ENCODE results near the gene DDX46. TPM values are rescaled to one million over a fixed set of nuclear protein-coding genes. Genes with fewer than 3 reads are reported as not detected.

DDX46 gene
- total and polyA plus RNA-seq, 2 of the 8 experiments (the other 6 are each of a cell fraction or from before 2014, with no cell fraction given) = 22.6 to 110 TPM

- no peak overlapping the region for H3K18ac ChIP-seq (ENCODE audit: extremely low read depth, low read length)
- no peak overlapping the region for H2AK5ac ChIP-seq (ENCODE audit: low read depth, low read length)
- H3K9ac ChIP-seq (replicated peaks in 1 of 4; ENCODE audit: extremely low read depth in 1 of 4, low read depth in 3 of 4, low read length in 3 of 4) = no peak overlapping the region; a peak in 1 of 7 replicates
- no peaks in the 10 kb centered on the region for H3K79me1 ChIP-seq (ENCODE audit: low read depth, low read length)
- TF ChIP-seq POLR2A (IDR thresholded peaks at IDR 0.05; ENCODE audit: control extremely low read depth in 1 of 2, low read depth in 2 of 2, low read length in 2 of 2) (no peak), RNF2 (IDR thresholded peaks at IDR 0.05; ENCODE audit: borderline replicate concordance, low read depth, low read length, missing control alignments, poor library complexity, severe bottlenecking) (no peak), SIX5 (IDR thresholded peaks at IDR 0.05; ENCODE audit: low read depth, low read length) (no peak), TAF7 (optimal IDR thresholded peaks at IDR 0.05; ENCODE audit: borderline replicate concordance, low read depth, low read length) (no peak), SIRT6 (IDR thresholded peaks at IDR 0.05; ENCODE audit: low read length) (no peak), SIN3A (conservative IDR thresholded peaks at IDR 0.05 in 1 of 2, IDR thresholded peaks at IDR 0.05 in 1 of 2; ENCODE audit: low read depth in 1 of 2, low read length in 2 of 2) (no peak), MAFK (IDR thresholded peaks at IDR 0.05; ENCODE audit: low read depth, low read length) (no peak), CTBP2 (IDR thresholded peaks at IDR 0.05; ENCODE audit: borderline replicate concordance, insufficient read depth, insufficient read length, low read length) (no peak), JUND (IDR thresholded peaks at IDR 0.05; ENCODE audit: low read length) (no peak), YY1 (IDR thresholded peaks at IDR 0.05; ENCODE audit: low read depth, low read length) (no peak)
- H3K4ac ChIP-seq (replicated peaks; ENCODE audit: insufficient read length, low read depth, low read length) = no peak overlapping the region
- no peak overlapping the region for H2BK20ac ChIP-seq (ENCODE audit: low read length)
- H3K23me2 ChIP-seq (ENCODE audit: low read depth, low read length) = no peaks in the 10 kb centered on the region
- no peaks in the 10 kb centered on the region for H3K79me2 ChIP-seq (ENCODE audit: control insufficient read depth in 1 of 2, insufficient read depth in 2 of 2, low read length in 2 of 2)
- peaks cover 0 to 2% of the 10 kb centered on the region in 2 experiments for H4K20me1 ChIP-seq (replicated peaks in 1 of 2; ENCODE audit: control insufficient read depth in 1 of 2, insufficient read depth in 2 of 2, low read length in 2 of 2)
- no peak overlapping the region for H4K8ac ChIP-seq (ENCODE audit: extremely low read depth, insufficient read depth, low read length)
- H3K27me3 ChIP-seq (replicated peaks in 1 of 4; ENCODE audit: control insufficient read depth in 3 of 4, extremely low read depth in 1 of 4, insufficient read depth in 3 of 4, low read length in 3 of 4) = no peaks in the 10 kb centered on the region
- H3K14ac ChIP-seq (ENCODE audit: insufficient read length) = no peak overlapping the region
- ChIA-PET CTCF (ENCODE audit: partially characterized antibody) (no interaction called here), POLR2A (ENCODE audit: partially characterized antibody) (no interaction called here)
- H3K27ac ChIP-seq (ENCODE audit: low read depth, low read length) = no peak overlapping the region
- no peak overlapping the region for H3K4me2 ChIP-seq (ENCODE audit: insufficient read depth in 1 of 2, low read depth in 2 of 2, low read length in 2 of 2)
- no peak for DNase-seq (ENCODE audit: low read depth in 1 of 2, low spot score in 2 of 2)
- no peak overlapping the region for H2BK15ac ChIP-seq (ENCODE audit: low read length)
- H2AFZ ChIP-seq (ENCODE audit: low read length) = no peak overlapping the region
- no peak overlapping the region for H2BK120ac ChIP-seq (replicated peaks; ENCODE audit: low read depth, low read length)
- 93% methylated on average over 4 of the region's 4 CpGs; no CpG with 5 or more reads in 1 of the 2 experiments for WGBS, 2 experiments (ENCODE audit: extremely low coverage in 1 of 2, insufficient coverage in 1 of 2, insufficient read length in 1 of 2, insufficient replicate concordance in 2 of 2, low coverage in 1 of 2, low lambda C conversion rate in 2 of 2, missing lambda C conversion rate in 1 of 2)
- H2BK12ac ChIP-seq (ENCODE audit: low read depth, low read length) = no peak overlapping the region
- H3K36me3 ChIP-seq (ENCODE audit: control insufficient read depth in 2 of 4, insufficient read depth in 4 of 4, low read length in 3 of 4) = peaks cover 4 to 40% (median 14%) of the 10 kb centered on the region in 4 experiments; a peak in 7 of 8 replicates
- no peak overlapping the region for H4K5ac ChIP-seq (ENCODE audit: insufficient read length, low read depth, low read length)
- no peak overlapping the region for H3K56ac ChIP-seq (replicated peaks; ENCODE audit: insufficient read length, low read depth, low read length)
- H3K4me3 ChIP-seq (ENCODE audit: extremely low read depth in 1 of 4, insufficient read depth in 2 of 4, low read depth in 3 of 4, low read length in 4 of 4) = no peak overlapping the region
- no peak overlapping the region for H2BK5ac ChIP-seq (ENCODE audit: low read depth, low read length)
- no peaks in the 10 kb centered on the region for H3K9me3 ChIP-seq (ENCODE audit: insufficient read depth in 2 of 2, low read depth in 1 of 2, low read length in 1 of 2)
- no peak overlapping the region for H3K23ac ChIP-seq (ENCODE audit: insufficient read length)
- H4K91ac ChIP-seq (replicated peaks; ENCODE audit: insufficient read length, low read length) = no peak overlapping the region
- H3K4me1 ChIP-seq (replicated peaks in 1 of 4; ENCODE audit: control insufficient read depth in 3 of 4, insufficient read depth in 4 of 4, low read length in 3 of 4) = no peaks in the 10 kb centered on the region
- FAIRE-seq = no peak
Measured at GRCh38 chr5:134803821-134804220, 45.2 kb downstream of the DDX46 start.
